NCI-H2227 (cell line): Measurements from ENCODE around the gene CAGE1.
"Not testable (repeated sequence)": the region's sequence is repeated elsewhere in the genome, so short reads cannot be mapped to it uniquely, and the experiment has no call there.

Experiments
- DNase-seq: peaks from one replicate; lab custom pipeline; 2025; ENCODE audit not compliant: unreplicated experiment; lab: John Stamatoyannopoulos, UW

Gene CAGE1

DNA sequence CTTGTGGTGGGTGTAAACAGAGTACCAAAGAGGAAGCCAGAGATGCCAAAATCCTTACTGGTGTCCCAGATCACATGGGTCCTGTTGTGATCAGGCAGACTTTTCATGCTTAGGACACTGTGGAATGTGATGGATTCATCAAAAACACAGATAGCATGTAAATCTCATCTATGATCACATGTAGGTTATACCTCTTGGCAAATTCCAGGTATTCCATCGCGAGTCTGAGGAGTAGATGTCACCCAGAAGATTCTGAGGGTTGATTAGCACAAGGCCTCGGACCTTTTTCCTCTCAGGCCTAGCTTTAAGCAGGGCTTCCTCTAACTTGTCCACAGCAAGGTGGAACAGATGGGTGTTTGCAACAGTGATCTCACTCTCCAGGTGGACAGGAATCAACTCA, 48.3 kb downstream of the CAGE1 start:
- no peak for DNase-seq

DNA sequence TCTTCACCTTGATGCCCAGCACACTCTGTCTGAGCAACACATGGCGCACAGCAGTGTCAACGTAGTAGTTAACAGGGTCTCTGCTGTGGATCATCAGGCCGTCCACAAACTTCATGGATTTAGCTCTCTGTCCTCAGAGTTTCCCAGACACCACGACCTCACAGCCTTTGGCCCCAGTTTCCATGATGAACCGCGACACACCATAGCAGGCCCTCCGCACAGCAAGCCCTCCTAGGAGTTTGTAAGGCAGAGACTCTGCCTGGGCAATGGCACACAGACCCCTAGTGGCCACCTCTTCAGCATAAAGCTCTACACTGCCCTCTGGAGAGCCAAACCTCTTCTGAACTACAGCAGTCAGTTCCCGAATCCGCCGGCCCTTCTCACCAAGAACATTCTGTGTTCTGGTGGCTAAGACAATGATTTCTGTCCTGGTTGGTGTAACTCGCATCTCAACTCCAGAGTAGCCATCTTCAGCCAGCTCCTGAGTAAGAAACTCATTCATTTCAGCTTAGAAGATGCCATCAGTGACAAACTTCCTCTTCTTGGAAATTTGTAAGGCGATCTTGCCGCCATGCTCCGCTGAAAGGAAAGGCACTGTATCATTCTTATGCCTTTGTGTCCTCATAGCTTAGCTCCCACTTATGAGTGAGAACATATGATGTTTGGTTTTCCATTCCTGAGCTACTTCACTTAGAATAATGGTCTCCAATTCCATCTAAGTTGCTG, 50.4 kb downstream of the CAGE1 start:
- DNase-seq: not testable (repeated sequence)

DNA sequence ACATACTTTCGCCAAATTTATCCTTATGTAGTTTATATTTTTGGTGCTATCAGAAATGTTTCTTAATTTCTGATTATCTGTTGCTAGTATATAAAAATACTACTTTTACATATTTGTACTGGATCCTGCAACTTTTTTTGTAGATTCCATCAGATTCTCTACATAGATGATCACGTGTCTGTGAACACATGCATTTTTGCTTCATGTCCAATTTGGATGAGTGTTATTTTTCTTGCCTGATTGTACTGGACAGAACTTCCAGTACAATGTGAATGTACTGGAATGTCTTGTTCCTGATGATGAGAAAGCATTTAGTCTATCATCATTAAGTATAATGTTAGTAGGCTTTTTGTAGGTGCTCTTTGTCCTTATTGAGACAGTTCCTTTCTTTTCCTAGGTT, 51.5 kb downstream of the CAGE1 start:
- no peak for DNase-seq

DNA sequence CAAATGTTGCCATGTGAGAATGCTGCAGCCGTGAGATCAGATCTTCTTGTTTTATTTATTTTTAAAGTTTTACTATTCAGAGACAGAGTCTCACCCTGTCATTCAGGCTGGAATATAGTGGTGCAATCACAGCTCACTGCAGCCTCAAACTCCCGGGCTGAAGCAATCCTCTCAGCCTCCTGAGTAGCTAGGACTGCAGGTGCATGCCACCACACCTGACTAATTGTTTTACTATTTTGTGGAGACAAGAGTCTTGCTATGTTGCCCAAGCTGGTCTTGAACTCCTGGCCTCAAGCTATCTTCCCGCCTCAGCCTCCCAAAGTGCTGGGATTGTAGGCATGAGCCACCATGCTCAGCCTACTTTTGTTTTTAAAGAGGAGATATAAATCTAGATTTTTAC, 54.0 kb downstream of the CAGE1 start:
- no peak for DNase-seq

DNA sequence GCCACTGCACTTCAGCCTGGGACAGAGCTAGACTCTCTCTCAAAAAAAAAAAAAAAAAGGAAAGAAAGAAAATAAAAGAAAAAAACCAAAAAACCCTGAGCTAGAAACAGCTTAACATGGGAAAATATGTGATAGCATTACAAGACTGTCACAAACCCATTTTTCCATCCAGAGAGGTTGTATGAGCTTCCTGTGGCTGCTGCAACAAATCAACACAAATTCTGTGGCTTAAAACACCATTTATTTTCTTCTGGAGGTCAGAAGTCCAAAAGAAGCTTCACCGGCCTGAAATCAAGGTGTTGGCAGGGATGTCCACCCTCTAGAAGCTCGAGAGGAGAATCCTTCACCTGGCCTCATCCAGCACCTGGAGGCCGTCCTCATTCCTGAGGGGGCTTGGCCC, 54.9 kb downstream of the CAGE1 start:
- no peak for DNase-seq

DNA sequence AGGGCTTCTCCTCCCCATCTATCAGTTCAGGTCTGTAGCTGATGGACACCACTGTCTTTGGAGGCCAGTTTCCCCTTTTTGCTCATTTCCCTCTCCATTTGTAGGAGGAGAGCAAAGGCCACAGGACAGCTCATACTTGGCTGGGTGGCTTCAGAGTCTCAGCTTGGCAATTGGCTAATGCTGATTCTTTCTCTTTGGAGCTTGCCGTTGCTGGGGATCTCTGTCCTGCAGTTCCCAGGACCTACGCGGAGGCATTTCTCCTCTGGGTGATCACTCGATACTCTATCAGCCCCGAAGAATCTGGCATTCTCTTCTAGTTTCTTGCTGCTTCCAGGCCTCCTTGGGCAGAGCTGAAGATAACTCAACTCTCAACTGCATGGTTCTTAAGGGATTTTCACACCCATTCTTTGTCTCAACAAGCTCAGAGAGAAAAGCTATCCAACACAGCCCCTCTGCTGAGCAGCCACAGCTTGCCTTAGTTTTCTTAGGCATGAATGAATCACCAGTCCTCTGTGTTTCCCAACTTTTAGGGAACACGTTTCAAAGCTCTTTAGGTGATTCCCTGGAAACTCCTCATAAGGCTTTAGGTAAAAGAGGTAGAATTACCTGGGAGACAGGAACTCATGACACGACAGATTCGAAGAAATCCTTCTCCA, 57.3 kb downstream of the CAGE1 start:
- DNase-seq: no peak

DNA sequence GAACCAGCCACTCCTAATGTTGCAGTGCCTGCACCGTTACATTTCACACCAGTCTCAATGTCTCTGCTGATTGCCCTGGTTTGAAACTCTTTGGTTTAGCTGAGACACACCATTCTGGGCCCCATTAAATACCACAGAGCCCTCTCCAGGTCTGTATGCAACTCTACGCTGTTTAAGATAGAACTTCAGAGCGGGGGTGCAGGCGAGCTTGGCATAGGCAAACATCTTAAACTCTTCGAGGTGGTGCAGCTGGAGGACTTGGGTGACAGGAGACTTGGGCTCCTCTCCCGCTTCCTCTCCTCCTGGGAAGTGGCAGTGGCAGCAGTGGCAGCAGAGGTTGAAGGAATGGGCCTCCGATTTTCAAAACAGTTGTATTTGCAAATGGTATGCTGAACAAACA, 58.1 kb downstream of the CAGE1 start:
- DNase-seq: no peak

DNA sequence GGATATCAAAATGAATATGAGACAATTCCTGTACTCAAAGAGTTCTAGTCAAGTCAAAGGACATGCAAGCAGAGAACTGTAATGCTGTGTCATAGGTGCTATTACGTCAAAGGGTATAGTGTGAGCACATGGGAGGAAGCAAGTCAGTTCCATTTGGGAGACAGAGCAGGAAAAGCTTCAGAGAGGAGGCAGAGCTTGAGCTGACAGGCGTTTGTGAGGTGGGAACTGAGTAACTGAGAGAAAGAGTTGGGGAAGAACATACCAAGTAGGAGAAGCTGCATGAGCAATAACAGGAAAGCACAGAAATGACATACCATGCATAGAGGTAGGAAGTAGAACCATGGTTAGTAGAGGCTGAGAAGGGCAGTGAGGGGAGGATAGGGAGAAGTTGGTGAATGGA, 61.3 kb downstream of the CAGE1 start:
- no peak for DNase-seq

DNA sequence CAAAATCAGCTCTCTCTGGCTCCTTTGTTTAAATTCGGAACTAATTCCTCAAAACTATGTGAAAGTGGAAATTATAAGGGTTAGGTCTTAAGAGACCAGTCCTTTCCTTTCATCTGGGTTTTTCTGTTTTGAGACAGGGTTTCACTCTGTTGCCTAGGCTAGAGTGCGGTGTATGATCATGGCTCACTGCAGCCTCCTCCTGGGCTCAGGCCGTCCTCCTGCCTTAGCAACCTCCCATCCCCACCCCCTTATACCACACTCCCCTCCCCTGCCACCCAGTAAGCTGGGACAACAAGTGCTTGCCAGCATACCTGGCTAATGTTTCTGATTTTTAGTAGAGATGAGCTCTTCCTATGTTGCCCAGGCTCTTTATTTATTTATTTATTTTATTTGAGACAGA, 63.8 kb downstream of the CAGE1 start:
- DNase-seq: no peak

DNA sequence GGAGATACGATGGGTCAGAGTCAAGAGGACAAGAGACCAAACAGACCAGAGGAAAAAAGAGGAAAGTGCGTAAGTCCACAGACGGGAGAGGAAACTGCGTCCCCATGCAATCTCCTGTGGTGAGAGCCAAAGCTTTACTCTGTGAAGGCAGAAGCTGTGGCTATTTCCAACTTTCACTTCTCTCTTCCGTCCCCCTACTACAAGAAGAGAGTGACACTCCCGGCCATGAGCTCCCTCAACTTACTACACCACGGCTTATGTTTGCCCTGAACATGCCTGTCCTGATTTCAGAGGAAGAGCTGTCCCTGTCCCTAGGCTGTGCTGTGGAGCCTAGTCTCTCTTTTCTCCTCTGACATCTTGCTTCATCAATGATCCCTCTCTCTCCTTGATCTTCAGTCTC, 65.0 kb downstream of the CAGE1 start:
- DNase-seq: no peak

DNA sequence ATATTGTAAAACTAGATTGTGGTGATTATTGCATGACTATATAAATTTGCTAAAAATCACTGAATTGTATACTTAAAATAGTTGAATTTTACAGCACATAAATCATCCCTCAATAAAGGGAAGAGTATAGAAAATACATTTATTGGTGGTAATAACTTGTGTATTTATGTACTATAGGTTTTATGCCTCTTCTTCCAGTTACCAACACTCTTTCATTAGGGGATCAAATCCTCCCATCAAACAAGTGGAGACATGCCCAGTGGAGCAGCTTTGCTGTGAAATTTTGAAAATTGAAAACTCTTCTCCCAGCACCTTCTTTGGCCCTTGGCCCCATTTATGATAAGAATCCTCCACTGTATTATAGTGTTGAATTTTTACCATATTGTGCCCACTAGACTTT, 66.5 kb downstream of the CAGE1 start:
- DNase-seq: no peak

DNA sequence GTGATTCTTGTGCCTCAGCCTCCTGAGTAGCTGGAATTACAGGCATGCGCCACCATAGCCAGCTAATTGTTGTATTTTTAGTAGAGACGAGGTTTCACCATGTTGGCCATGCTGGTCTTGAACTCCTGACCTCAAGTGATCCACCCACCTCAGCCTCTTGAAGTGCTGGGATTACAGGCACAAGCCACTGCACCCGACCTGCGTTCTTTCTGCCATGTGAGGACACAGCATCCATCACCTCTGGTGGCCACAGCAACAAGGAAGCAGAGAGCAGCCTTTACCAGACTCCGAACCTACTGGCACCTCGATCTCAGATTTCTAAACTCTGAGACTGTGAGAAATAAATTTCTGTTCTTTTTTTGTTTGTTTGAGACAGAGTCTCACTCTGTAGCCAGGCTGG, 67.7 kb downstream of the CAGE1 start:
- not testable (repeated sequence) for DNase-seq

DNA sequence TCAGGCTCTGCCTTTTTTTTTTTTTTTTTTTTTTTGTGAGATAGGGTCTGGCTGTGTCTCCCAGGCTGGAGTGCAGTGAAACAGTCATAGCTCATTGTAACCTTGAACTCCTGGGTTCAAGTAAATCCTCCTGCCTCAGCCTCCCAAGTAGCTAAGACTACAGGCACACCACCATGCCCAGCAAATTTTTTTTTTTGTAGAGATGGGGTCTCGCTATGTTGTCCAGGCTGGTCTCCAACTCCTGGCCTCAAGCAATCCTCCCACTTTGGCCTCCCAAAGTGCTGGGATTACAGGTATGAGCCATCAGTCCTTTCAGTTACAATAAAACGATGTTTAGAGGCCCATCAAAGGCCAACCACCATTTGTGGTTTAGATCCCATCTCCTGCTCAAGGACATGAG, 70.1 kb downstream of the CAGE1 start:
- not testable (repeated sequence) for DNase-seq

DNA sequence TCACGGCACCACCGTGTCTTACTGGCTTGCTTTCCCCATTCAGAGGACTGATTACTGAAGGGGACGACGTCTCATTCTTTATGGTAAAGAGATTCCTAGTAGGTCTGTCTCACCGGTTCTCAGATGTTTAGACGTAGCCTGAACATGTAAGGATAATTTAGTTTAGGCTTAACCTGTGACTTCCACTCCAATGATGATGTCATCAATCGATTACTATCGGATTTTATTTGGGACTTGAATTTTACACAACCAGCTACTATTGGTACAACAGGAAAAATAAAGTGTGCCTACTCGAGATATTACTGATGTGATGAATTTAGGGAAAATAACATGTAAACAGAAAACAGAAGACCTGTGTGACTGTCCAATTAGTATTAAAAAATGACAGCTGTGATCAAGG, 72.0 kb downstream of the CAGE1 start:
- DNase-seq: no peak

DNA sequence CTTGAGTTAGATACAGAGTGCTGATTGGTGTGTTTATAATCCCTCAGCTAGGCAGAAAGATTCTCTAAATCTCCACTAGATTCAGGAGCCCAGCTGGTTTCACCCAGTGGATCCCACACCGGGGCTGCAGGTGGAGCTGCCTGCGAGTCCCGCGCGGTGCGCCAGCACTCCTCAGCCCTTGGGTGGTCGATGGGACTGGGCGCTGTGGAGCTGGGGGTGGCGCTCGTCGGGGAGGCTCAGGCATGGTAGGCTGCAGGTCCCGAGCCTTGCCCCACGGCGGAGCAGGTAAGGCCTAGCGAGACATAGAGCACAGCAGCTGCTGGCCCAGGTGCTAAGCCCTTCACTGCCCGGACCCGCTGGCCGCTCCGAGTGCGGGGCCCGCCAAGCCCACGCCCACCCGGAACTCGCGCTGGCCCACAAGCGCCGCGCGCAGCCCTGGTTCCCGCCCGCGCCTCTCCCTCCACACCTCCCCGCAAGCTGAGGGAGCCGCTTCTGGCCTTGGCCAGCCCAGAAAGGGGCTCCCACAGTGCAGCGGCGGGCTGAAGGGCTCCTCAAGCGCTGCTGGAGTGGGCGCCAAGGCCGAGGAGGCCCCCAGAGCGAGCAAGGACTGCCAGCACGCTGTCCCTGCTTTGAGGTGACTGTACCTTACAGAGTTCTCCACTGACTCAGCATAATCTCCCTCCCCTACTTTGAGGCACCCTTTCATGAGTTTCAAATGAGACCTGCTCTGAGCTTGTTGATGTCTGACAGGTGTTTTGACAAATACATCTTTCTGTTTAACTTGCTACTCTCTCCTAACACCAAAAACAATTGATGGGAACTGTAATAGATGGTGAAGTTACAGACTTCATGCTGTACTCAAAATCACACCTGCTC, 72.6 kb downstream of the CAGE1 start:
- no peak for DNase-seq

DNA sequence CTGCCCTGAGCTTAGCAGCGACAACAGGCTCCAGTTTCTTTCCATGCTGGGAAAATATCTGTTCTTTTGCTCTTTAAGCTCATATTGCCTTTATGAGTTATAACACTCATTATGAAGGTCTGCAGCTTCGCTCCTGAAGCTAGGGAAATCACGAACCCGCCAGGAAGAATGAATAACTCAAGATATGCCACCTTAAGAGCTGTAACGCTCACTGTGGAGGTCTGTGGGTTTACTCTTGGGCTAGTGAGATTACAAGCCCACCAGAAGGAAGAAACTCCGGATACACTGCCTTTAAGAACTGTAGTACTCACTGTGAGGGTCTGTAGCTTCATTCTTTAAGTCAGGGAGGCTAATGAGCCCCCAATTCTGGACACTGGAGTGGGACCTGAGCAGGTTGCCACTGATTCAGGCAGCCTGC, 73.6 kb downstream of the CAGE1 start:
- DNase-seq: no peak

DNA sequence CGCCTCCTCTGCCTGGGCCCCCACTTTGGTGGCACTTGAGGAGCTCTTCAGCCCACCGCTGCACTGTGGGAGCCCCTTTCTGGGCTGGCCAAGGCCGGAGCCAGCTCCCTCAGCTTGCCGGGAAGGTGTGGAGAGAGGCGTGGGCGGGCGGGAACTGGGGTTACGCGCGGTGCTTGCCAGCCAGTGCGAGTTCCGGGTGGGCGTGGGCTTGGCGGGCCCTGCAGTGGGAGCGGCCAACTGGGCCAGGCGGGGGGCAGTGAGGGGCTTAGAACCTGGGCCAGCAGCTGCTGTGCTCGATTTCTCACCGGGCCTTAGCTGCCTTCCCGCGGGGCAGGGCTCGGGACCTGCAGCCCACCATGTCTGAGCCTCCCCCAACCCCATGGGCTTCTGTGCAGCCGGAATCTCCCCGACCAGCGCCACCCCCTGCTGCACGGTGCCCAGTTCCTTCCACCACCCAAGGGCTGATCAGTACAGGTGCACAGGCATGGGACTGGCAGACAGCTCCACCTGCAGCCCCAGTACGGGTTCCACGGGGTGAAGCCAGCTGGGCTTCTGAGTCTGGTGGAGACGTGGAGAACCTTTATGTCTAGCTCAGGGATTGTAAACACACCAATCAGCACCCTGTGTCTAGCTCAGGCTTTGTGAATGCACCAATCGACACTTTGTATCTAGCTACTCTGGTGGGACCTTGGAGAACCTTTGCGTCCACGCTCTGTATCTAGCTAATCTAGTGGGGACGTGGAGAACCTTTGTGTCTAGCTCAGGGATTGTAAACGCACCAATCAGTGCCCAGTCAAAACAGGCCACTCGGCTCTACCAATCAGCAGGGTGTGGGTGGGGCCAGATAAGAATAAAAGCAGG, 74.2 kb downstream of the CAGE1 start:
- peak; percentile 12 for DNase-seq

DNA sequence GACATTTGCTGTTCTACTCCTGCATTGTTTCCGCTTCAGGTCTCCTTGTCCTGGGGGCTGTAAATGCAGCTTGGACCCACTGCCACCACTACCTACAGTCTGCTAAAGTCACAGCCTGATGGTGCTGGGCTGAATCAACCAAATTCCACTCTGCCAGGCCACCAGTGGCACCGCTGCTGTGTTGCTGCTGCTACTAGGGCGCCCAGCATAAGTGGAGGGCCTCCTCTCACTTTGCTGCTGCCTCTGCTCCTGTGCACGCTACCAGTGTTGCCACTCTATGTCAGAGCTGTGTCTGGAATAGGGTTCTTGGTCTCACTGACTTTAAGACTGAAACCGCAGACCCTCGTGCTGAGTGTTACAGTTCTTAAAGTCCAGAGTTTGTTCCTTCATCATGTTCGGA, 75.1 kb downstream of the CAGE1 start:
- no peak for DNase-seq

DNA sequence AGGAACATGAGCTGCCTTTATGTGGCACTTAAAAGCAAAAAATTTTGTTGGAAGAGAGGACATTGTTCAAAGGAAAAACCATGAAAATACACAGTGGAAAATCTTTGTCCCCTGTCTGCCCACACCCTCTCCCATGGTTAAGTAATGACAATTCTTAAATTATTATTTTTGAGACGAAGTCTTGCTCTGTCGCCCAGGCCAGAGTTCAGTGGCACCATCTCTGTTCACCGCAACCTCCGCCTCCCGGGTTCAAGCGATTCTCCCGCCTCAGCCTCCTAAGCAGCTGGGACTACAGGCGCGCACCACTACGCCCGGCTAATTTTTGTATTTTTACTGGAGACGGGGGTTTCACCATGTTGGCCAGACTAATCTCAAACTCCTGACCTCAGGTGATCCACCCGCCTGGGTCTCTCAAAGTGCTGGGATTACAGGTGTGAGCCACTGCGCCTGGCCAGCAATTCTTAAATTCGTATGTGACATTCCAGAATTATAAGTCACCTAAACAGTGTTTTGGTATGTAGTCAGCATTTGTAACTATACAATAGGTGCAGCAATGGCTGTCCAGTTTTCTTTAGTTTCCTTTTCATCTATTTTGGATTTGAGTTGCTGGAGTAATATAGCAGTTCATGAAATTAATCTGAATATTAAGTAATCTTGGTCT, 75.9 kb downstream of the CAGE1 start:
- DNase-seq: no peak
